Endothelial cell of umbilical vein (primary cell): ENCODE results near the gene OSBPL10. TPM values are rescaled to one million over a fixed set of nuclear protein-coding genes. Genes with fewer than 3 reads are reported as not detected.

Source experiments
- BruUV-seq: library from RNA; stranded (reverse); fragments of 400-500 nt; replicated peaks from 2 replicates; lab custom pipeline; 2021; lab: Mats Ljungman, UMichigan
- CTCF ChIA-PET: fragments of 300-600, 350-600 bp; sonication (Branson Sonifier 250); formaldehyde crosslinking; loops from one replicate; lab custom pipeline; 2021; ENCODE audit warnings: antibody characterized with exemption, inconsistent platforms; lab: Charles Lee
- POLR2A ChIA-PET: fragments of 300-600, 350-600 bp; sonication (Branson Sonifier 250); formaldehyde crosslinking; loops from one replicate; lab custom pipeline; 2021; ENCODE audit warnings: antibody characterized with exemption, inconsistent platforms; lab: Charles Lee
- DNase-seq: peaks from one replicate; pipeline ENCODE4 v3.0.0-alpha.2; 2011; ENCODE audit warnings: low read depth, low spot score
- FAIRE-seq: peaks from 2 replicates; lab custom pipeline; 2011; peaks lifted over from hg19 to GRCh38; lab: Jason Lieb, UNC
- H2AFZ ChIP-seq: 2 replicates; pipeline ENCODE4 v1.6.0; 2012; ENCODE audit warnings: low read depth, low read length, control low read depth, inconsistent platforms
- H3K27ac ChIP-seq: 2 replicates; pipeline ENCODE4 v1.5.1; 2011; ENCODE audit warnings: low read depth, mild to moderate bottlenecking, control low read depth, low read length, moderate library complexity; ENCODE audit not compliant: insufficient read depth
- H3K27me3 ChIP-seq, 2 experiments: 2 replicates each; pipeline versions ENCODE4 v1.6.0 to v1.6.1; 2011; ENCODE audit warnings: low read length in 2 of 2, mixed read lengths in 1 of 2; ENCODE audit not compliant: control insufficient read depth in 2 of 2, insufficient read depth in 2 of 2
- H3K36me3 ChIP-seq, 2 experiments: 2 replicates in 1 of 2; 3 replicates in 1 of 2; pipeline ENCODE4 v1.5.1; 2011; ENCODE audit warnings: low read length in 2 of 2, mild to moderate bottlenecking in 1 of 2, moderate library complexity in 1 of 2; ENCODE audit not compliant: control insufficient read depth in 2 of 2, insufficient read depth in 2 of 2; ENCODE audit errors: extremely low read depth in 1 of 2
- H3K4me1 ChIP-seq: 3 replicates; pipeline ENCODE4 v1.5.1; 2011; ENCODE audit warnings: mild to moderate bottlenecking, low read length; ENCODE audit not compliant: control insufficient read depth, insufficient read depth; ENCODE audit errors: extremely low read depth
- H3K4me2 ChIP-seq: 2 replicates; pipeline ENCODE4 v1.6.1; 2011; ENCODE audit warnings: low read length, control low read depth, mixed read lengths; ENCODE audit not compliant: insufficient read depth
- H3K4me3 ChIP-seq, 3 experiments: fragments of 200-600 bp in 1 of 3; sonication (generic), shearing (Covaris generic) in 1 of 3; replicated peaks in 1 of 3; 2 replicates each; pipeline ENCODE4 v1.5.1; 2011 to 2016; ENCODE audit warnings: control low read depth in 3 of 3, low read length in 3 of 3, mild to moderate bottlenecking in 2 of 3, inconsistent platforms in 1 of 3, low read depth in 1 of 3, moderate library complexity in 1 of 3; ENCODE audit not compliant: insufficient read depth in 1 of 3
- H3K79me2 ChIP-seq: 2 replicates; pipeline ENCODE4 v1.6.0; 2012; ENCODE audit warnings: low read length, inconsistent platforms; ENCODE audit not compliant: control insufficient read depth, insufficient read depth
- H3K9ac ChIP-seq: replicated peaks from 2 replicates; pipeline ENCODE3; 2011; ENCODE audit warnings: low read length, control low read depth; ENCODE audit not compliant: insufficient read depth; ENCODE audit errors: extremely low read depth
- H3K9me1 ChIP-seq: replicated peaks from 3 replicates; pipeline ENCODE4 v1.6.0; 2011; ENCODE audit warnings: mild to moderate bottlenecking, low read length; ENCODE audit not compliant: control insufficient read depth, insufficient read depth; ENCODE audit errors: extremely low read depth
- H3K9me3 ChIP-seq: replicated peaks from 2 replicates; pipeline ENCODE4 v1.5.1; 2012; ENCODE audit warnings: low read length, inconsistent platforms; ENCODE audit not compliant: control insufficient read depth, insufficient read depth
- H4K20me1 ChIP-seq: replicated peaks from 2 replicates; pipeline ENCODE3; 2011; ENCODE audit warnings: mild to moderate bottlenecking, low read length; ENCODE audit not compliant: control insufficient read depth, insufficient read depth; ENCODE audit errors: extremely low read depth
- CTCF ChIP-seq, 2 donors: IDR thresholded peaks; 1 replicate in 1 of 2; 2 replicates in 1 of 2; pipeline ENCODE4 v1.5.1; 2011; ENCODE audit warnings: low read length in 2 of 2, mild to moderate bottlenecking in 2 of 2, moderate library complexity in 2 of 2, control low read depth in 1 of 2, inconsistent platforms in 1 of 2, low read depth in 1 of 2; ENCODE audit not compliant: insufficient read depth in 1 of 2; ENCODE audit errors: extremely low read depth in 1 of 2
- EZH2 ChIP-seq: IDR thresholded peaks from 2 replicates; pipeline ENCODE4 v1.6.1; 2012; ENCODE audit warnings: borderline replicate concordance, low read depth, mild to moderate bottlenecking, moderate library complexity, low read length, inconsistent platforms; ENCODE audit not compliant: severe bottlenecking
- FOS ChIP-seq: IDR thresholded peaks from 2 replicates; pipeline ENCODE4 v1.6.1; 2011; ENCODE audit warnings: mild to moderate bottlenecking, low read length, moderate library complexity, borderline replicate concordance; ENCODE audit not compliant: insufficient read depth
- GATA2 ChIP-seq: IDR thresholded peaks from 2 replicates; pipeline ENCODE4 v1.7.0; 2011; ENCODE audit warnings: low read depth, mild to moderate bottlenecking, moderate library complexity, mixed read lengths, low read length; ENCODE audit not compliant: insufficient read length, insufficient read depth
- JUN ChIP-seq: IDR thresholded peaks from 2 replicates; pipeline ENCODE4 v1.6.1; 2011; ENCODE audit warnings: borderline replicate concordance, low read depth; ENCODE audit not compliant: insufficient read length, insufficient read depth
- MAX ChIP-seq: IDR thresholded peaks from 2 replicates; pipeline ENCODE4 v1.6.1; 2011; ENCODE audit not compliant: insufficient read depth, insufficient read length
- MYC ChIP-seq: IDR thresholded peaks from one replicate; pipeline ENCODE4 v1.6.1; 2011; ENCODE audit warnings: mild to moderate bottlenecking, low read depth, low read length
- POLR2A ChIP-seq: IDR thresholded peaks from 2 replicates; pipeline ENCODE4 v1.6.1; 2012; ENCODE audit warnings: low read depth, mild to moderate bottlenecking, control low read depth, low read length
- POLR2AphosphoS5 ChIP-seq: IDR thresholded peaks from 2 replicates; pipeline ENCODE4 v1.6.1; 2012; ENCODE audit warnings: low read depth, mild to moderate bottlenecking, control low read depth, low read length, moderate library complexity; ENCODE audit not compliant: insufficient read depth
- dilution Hi-C: fragments of 300-500 bp; cut with MboI; formaldehyde crosslinking; loops from one replicate; pipeline ENCODE4 v1.15.0; 2019; ENCODE audit warnings: low sequenced_read_pairs; ENCODE audit not compliant: extremely low pct_ligation_motif_present
- intact Hi-C: fragments of 100-400 bp; cut with micrococcal nuclease; formaldehyde crosslinking; loops from one replicate; pipeline ENCODE4 v1.10.0; 2022
- polyA plus RNA-seq, 4 experiments: library from polyadenylated mRNA; depleted of rRNA in 3 of 4; stranded (reverse) in 3 of 4; unstranded in 1 of 4; fragments of >200 nt; gene quantifications; 2 replicates each; pipeline versions ENCODE4 v1.2.1 to v1.2.3, GENCODE V29; 2011 to 2012; ENCODE audit warnings: missing spikeins in 1 of 4
- total RNA-seq: library from RNA; stranded (reverse); gene quantifications from 2 replicates; pipeline ENCODE4 v1.2.3, GENCODE V29; 2021

OSBPL10 gene
- total and polyA plus RNA-seq, 2 donors (not counting 3 experiments of a cell fraction or from before 2014, with no cell fraction given) = 10.8 to 47.6 TPM

DNA sequence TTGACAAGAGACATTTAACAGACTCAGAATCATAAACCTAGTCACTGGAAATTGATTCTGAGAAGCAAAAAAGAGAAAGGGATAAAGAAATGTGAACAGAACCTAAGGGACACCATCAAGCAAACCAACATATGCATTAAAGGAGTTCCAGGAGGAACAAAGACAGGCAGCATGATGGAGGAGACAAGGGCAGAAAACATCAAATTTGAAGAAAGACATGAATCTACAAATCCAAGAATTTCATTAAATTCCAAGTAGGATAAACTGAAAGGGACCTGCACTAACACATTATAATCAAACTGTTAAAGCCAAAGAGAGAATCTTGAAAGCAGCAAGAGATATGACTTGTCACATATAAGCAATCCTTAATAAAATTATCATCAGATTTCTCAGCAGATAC, 326.1 kb downstream of the OSBPL10 start:
- Histone ChIP-seq H3K79me2 (no peaks in the 10 kb centered on the region), H3K4me1 (no peaks in the 10 kb centered on the region), H3K9ac (no peak overlapping the region), H3K36me3 (no peaks in the 10 kb centered on the region), H3K9me3 (no peaks in the 10 kb centered on the region), H3K27ac (no peak overlapping the region), H2AFZ (no peak overlapping the region), H3K4me2 (no peak overlapping the region), H4K20me1 (no peaks in the 10 kb centered on the region), H3K4me3 (no peak overlapping the region), H3K9me1 (no peaks in the 10 kb centered on the region), H3K27me3 (no peaks in the 10 kb centered on the region)
- dilution Hi-C loops (no loop called here), intact Hi-C loops (no loop called here)
- ChIA-PET POLR2A (no interaction called here), CTCF (no interaction called here)
- DNase-seq = no peak
- TF ChIP-seq FOS = no peak
- no peak for TF ChIP-seq JUN
- no peak for FAIRE-seq
- no TSS peak for BruUV-seq

- no TSS peak for BruUV-seq
- H3K9me3 ChIP-seq = no peaks in the 10 kb centered on the region
Observed at GRCh38 chr3:31653464-31653863, 327.6 kb downstream of the OSBPL10 start.

More at GRCh38 chr3:31653464-31653863, 327.6 kb downstream of the OSBPL10 start:
- CTCF ChIA-PET = interaction anchor here (0.9 to 1.6 kb wide), 3 partner anchors 9 to 115 kb away, joined by 3 to 4 read pairs (median 3); no protein-coding TSS in a partner anchor
- H3K4me3 ChIP-seq = no peak overlapping the region
- POLR2A ChIA-PET = no interaction called here
- no peaks in the 10 kb centered on the region for H3K9me1 ChIP-seq
- no peak overlapping the region for H3K27ac ChIP-seq
- H3K79me2 ChIP-seq = no peaks in the 10 kb centered on the region
- no peaks in the 10 kb centered on the region for H4K20me1 ChIP-seq
- dilution Hi-C loops = no loop called here
- H2AFZ ChIP-seq = no peak overlapping the region
- no peak for FAIRE-seq
- intact Hi-C loops = no loop called here
- no peak overlapping the region for H3K9ac ChIP-seq
- no peaks in the 10 kb centered on the region for H3K36me3 ChIP-seq
- no peaks in the 10 kb centered on the region for H3K27me3 ChIP-seq
- H3K4me1 ChIP-seq = no peaks in the 10 kb centered on the region
- no peak overlapping the region for H3K4me2 ChIP-seq
- DNase-seq = no peak
- no peak for TF ChIP-seq CTCF (IDR thresholded peaks at IDR 0.05; ENCODE audit: extremely low read depth in 1 of 2, insufficient read depth in 1 of 2, low read depth in 1 of 2, low read length in 2 of 2)
- TF ChIP-seq JUN = no peak
- TF ChIP-seq FOS = no peak
- no peak for TF ChIP-seq EZH2
- no peak for TF ChIP-seq MYC
- TF ChIP-seq GATA2 = no peak
- no peak for TF ChIP-seq POLR2AphosphoS5
- no peak for TF ChIP-seq POLR2A
- no peak for TF ChIP-seq MAX
